Activated CD4-positive, alpha-beta T cell treated with anti-CD3 and anti-CD28 coated beads, Interleukin-2, amount 10 ng/mL, durations not matched to agents 24 days and 14 days (primary cell): ENCODE results near the gene EED. TPM values are rescaled to one million over a fixed set of nuclear protein-coding genes. Genes with fewer than 3 reads are reported as not detected.
A peak's percentile ranks its signal among the peaks of the same experiment; 100 is the strongest.

ENCODE experiments used
- DNase-seq: peaks from one replicate; pipeline ENCODE4 v3.0.0; 2022
- H3K27ac Mint-ChIP-seq: one replicate; pipeline ENCODE4 v1.8.0; 2022; ENCODE audit warnings: mild to moderate bottlenecking, mixed read lengths
- H3K27me3 Mint-ChIP-seq: one replicate; pipeline ENCODE4 v1.8.0; 2022; ENCODE audit warnings: mixed read lengths
- H3K36me3 Mint-ChIP-seq: one replicate; pipeline ENCODE4 v1.8.0; 2022; ENCODE audit warnings: low read depth, mild to moderate bottlenecking, mixed read lengths
- H3K4me1 Mint-ChIP-seq: one replicate; pipeline ENCODE4 v1.8.0; 2021; ENCODE audit warnings: mixed read lengths
- H3K4me3 Mint-ChIP-seq: one replicate; pipeline ENCODE4 v1.8.0; 2022; ENCODE audit warnings: mild to moderate bottlenecking, moderate library complexity, mixed read lengths
- H3K9me3 Mint-ChIP-seq: one replicate; pipeline ENCODE4 v1.8.0; 2021; ENCODE audit warnings: mixed read lengths
- intact Hi-C: fragments of 100-400 bp; cut with micrococcal nuclease; formaldehyde crosslinking; loops from one replicate; pipeline ENCODE4 v1.15.1; 2023
- total RNA-seq: library from RNA; stranded (reverse); gene quantifications from 2 replicates; pipeline ENCODE4 v1.2.3, GENCODE V29; 2022

The EED gene
- total RNA-seq, 1 donor from 2014 or later, result 269 TPM

- peaks cover 31% of the 10 kb centered on the region for H3K36me3 Mint-ChIP-seq
- no peak overlapping the region for H3K4me3 Mint-ChIP-seq
- H3K9me3 Mint-ChIP-seq, result no peaks in the 10 kb centered on the region
- H3K27me3 Mint-ChIP-seq, result no peaks in the 10 kb centered on the region
- no peak for DNase-seq
- intact Hi-C loops, result loop anchor here (5.0 kb wide), 1 partner anchor 299 kb away; no protein-coding TSS in a partner anchor
- peaks cover 36% of the 10 kb centered on the region for H3K4me1 Mint-ChIP-seq
- H3K27ac Mint-ChIP-seq, result no peak overlapping the region
Measured at GRCh38 chr11:86246293-86246675, 1.7 kb downstream of the EED start.

GRCh38 chr11:86247608-86248007 is 3.1 kb downstream of the EED start:
- no peaks in the 10 kb centered on the region for H3K27me3 Mint-ChIP-seq

GRCh38 chr11:86248609-86249008 is 4.1 kb downstream of the EED start:
- Mint-ChIP-seq H3K36me3 (peaks cover 46% of the 10 kb centered on the region), H3K9me3 (no peaks in the 10 kb centered on the region), H3K4me1 (peaks cover 41% of the 10 kb centered on the region), H3K27me3 (no peaks in the 10 kb centered on the region), H3K4me3 (no peak overlapping the region), H3K27ac (peak overlapping the region; percentile 88)
- DNase-seq, result no peak
- intact Hi-C loops, result loop anchor here (5.0 kb wide), 1 partner anchor 301 kb away; no protein-coding TSS in a partner anchor

More at GRCh38 chr11:86247608-86248007, 3.1 kb downstream of the EED start:
- peaks cover 40% of the 10 kb centered on the region for H3K4me1 Mint-ChIP-seq
- no peak overlapping the region for H3K4me3 Mint-ChIP-seq
- peaks cover 42% of the 10 kb centered on the region for H3K36me3 Mint-ChIP-seq
- intact Hi-C loops, result loop anchor here (5.0 kb wide), 1 partner anchor 300 kb away; no protein-coding TSS in a partner anchor
- H3K27ac Mint-ChIP-seq, result peak overlapping the region; percentile 88
- DNase-seq, result no peak
- no peaks in the 10 kb centered on the region for H3K9me3 Mint-ChIP-seq

- Mint-ChIP-seq H3K4me3 (no peak overlapping the region), H3K27ac (no peak overlapping the region), H3K27me3 (no peaks in the 10 kb centered on the region), H3K9me3 (no peaks in the 10 kb centered on the region), H3K4me1 (peaks cover 41% of the 10 kb centered on the region), H3K36me3 (peaks cover 46% of the 10 kb centered on the region)
- DNase-seq, result no peak
- intact Hi-C loops, result loop anchor here (5.0 kb wide), 1 partner anchor 302 kb away; no protein-coding TSS in a partner anchor
Measured at GRCh38 chr11:86249307-86250098, 5.0 kb downstream of the EED start.

DNA sequence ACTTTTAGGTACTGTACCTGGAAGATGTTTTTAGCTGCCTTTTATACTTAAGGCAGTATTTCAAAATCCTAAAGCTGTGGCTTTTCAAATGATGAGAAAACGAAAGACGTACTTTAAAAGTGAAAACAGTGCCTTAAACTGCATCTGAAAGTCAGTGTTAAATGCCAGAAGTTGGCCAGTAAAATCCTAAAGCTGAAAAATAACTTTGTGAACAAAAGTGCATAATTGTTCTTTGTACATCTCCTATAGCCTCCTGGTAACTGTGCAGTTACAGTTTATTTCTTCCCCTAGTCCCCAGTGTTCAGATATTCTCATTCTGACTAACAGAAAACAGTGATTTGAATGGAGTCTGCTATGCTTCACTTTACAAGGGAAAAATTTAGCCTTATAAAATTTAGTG is 6.8 kb downstream of the EED start:
- Mint-ChIP-seq H3K36me3 (peaks cover 61% of the 10 kb centered on the region), H3K27ac (peak overlapping the region; percentile 72), H3K4me3 (peak overlapping the region; percentile 62), H3K27me3 (no peaks in the 10 kb centered on the region), H3K9me3 (no peaks in the 10 kb centered on the region), H3K4me1 (peaks cover 46% of the 10 kb centered on the region)
- intact Hi-C loops, result no loop called here
- DNase-seq, result no peak

DNA sequence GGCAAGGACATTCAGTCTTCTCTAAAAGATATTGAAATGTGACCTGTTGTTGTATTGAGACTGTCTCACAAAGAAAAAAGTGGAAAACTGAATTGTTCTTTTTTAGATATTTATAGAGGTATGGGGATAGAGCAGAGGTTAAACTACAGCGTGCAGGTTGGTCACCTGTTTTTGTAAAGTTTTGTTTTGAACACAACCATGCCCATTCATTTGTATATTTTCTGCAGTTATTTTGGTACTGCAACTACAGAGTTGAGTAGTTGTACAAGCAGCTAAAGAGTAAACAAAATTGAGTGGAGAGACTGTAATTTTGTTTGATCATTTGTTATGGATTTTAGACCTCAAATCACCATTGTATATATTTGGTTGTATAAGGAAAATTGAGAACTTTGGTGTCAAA is 11.3 kb downstream of the EED start:
- H3K4me1 Mint-ChIP-seq, result peaks cover 30% of the 10 kb centered on the region
- DNase-seq, result no peak
- H3K27me3 Mint-ChIP-seq, result no peaks in the 10 kb centered on the region
- peaks cover 62% of the 10 kb centered on the region for H3K36me3 Mint-ChIP-seq
- peak overlapping the region; percentile 66 for H3K27ac Mint-ChIP-seq
- H3K9me3 Mint-ChIP-seq, result no peaks in the 10 kb centered on the region
- intact Hi-C loops, result loop anchor here (1.0 to 2.0 kb wide), 2 partner anchors 11 to 31 kb away; no protein-coding TSS in a partner anchor
- peak overlapping the region; percentile 11 for H3K4me3 Mint-ChIP-seq

- no peak for DNase-seq
- H3K4me1 Mint-ChIP-seq, result peaks cover 27% of the 10 kb centered on the region
- H3K27me3 Mint-ChIP-seq, result no peaks in the 10 kb centered on the region
- peak overlapping the region; percentile 75 for H3K27ac Mint-ChIP-seq
- peaks cover 63% of the 10 kb centered on the region for H3K36me3 Mint-ChIP-seq
- no peaks in the 10 kb centered on the region for H3K9me3 Mint-ChIP-seq
- intact Hi-C loops, result loop anchor here (1.0 to 2.0 kb wide), 2 partner anchors 11 to 30 kb away; no protein-coding TSS in a partner anchor
- H3K4me3 Mint-ChIP-seq, result peak overlapping the region; percentile 19
Measured at GRCh38 chr11:86256608-86257007, 12.1 kb downstream of the EED start.

DNA sequence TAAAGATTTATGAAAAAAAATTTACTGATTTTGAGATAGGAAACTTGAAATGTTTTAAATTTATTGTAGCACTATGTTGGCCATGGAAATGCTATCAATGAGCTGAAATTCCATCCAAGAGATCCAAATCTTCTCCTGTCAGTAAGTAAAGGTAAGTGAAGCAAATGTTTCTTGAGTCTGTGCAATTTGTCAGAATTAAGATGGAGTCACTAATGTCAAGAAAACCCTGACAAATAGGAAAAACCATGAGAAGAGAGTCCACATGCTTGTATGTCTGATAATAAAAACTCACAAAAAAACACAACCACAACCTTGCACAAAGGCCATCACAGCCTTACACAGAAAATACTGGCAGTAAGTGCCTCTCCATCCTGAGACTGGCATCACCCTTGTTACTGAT is 12.9 kb downstream of the EED start:
- no peaks in the 10 kb centered on the region for H3K9me3 Mint-ChIP-seq
- no peak overlapping the region for H3K27ac Mint-ChIP-seq
- H3K4me3 Mint-ChIP-seq, result no peak overlapping the region
- peaks cover 61% of the 10 kb centered on the region for H3K36me3 Mint-ChIP-seq
- DNase-seq, result no peak
- peaks cover 22% of the 10 kb centered on the region for H3K4me1 Mint-ChIP-seq
- intact Hi-C loops, result loop anchor here (2.0 kb wide), 1 partner anchor 29 kb away; no protein-coding TSS in a partner anchor
- no peaks in the 10 kb centered on the region for H3K27me3 Mint-ChIP-seq

DNA sequence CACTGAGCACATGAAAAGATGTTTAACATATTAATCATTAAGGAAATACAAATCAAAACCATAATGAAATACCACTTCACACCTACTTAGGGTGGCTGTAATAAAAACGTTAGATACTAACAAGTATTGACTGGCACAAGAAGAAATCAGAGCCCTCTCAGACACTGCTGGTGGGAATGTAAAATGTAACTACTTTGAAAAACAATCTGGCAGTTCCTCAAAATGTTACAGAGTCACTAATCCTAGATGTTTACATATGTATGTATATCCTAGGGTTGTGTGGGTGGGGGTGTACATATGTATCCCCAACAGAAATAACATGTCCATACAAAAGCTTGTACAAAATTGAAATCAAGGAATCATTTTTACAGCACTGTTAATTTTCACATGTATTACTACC is 15.2 kb downstream of the EED start:
- intact Hi-C loops, result no loop called here
- no peak overlapping the region for H3K4me3 Mint-ChIP-seq
- H3K27ac Mint-ChIP-seq, result peak overlapping the region; percentile 29
- DNase-seq, result no peak
- H3K9me3 Mint-ChIP-seq, result no peaks in the 10 kb centered on the region
- peaks cover 73% of the 10 kb centered on the region for H3K36me3 Mint-ChIP-seq
- no peaks in the 10 kb centered on the region for H3K27me3 Mint-ChIP-seq
- H3K4me1 Mint-ChIP-seq, result peaks cover 28% of the 10 kb centered on the region

DNA sequence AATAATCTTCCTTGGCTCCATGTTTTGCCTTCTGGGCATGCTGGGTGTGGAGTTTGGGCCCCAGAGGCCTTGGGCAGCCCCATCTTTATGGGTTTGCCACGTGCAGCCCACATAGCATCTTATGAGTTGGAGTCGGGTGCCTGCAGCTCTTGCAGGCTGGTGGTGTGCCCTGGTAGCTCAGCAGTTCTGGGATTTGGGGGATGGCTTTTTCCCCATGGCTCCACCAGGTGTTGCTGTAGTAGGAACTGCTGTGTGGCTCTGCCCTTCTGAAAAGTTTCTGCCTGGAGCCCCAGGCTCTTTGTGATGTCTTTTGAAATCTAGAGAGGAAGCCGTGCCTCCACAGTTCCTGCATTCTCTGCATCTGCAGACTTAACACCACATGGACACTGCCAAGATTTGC is 16.8 kb downstream of the EED start:
- no peak overlapping the region for H3K27ac Mint-ChIP-seq
- peaks cover 25% of the 10 kb centered on the region for H3K4me1 Mint-ChIP-seq
- H3K9me3 Mint-ChIP-seq, result no peaks in the 10 kb centered on the region
- no peak overlapping the region for H3K4me3 Mint-ChIP-seq
- H3K27me3 Mint-ChIP-seq, result no peaks in the 10 kb centered on the region
- intact Hi-C loops, result no loop called here
- H3K36me3 Mint-ChIP-seq, result peaks cover 69% of the 10 kb centered on the region
- DNase-seq, result peak; percentile 51

- Mint-ChIP-seq H3K9me3 (no peaks in the 10 kb centered on the region), H3K4me3 (no peak overlapping the region), H3K27me3 (no peaks in the 10 kb centered on the region), H3K27ac (peak overlapping the region; percentile 20), H3K36me3 (peaks cover 62% of the 10 kb centered on the region), H3K4me1 (peaks cover 18% of the 10 kb centered on the region)
- no peak for DNase-seq
- intact Hi-C loops, result no loop called here
Measured at GRCh38 chr11:86262387-86262786, 17.8 kb downstream of the EED start.

- Mint-ChIP-seq H3K36me3 (peaks cover 69% of the 10 kb centered on the region), H3K27me3 (no peaks in the 10 kb centered on the region), H3K4me3 (no peak overlapping the region), H3K27ac (no peak overlapping the region), H3K4me1 (peaks cover 21% of the 10 kb centered on the region), H3K9me3 (no peaks in the 10 kb centered on the region)
- no peak for DNase-seq
- intact Hi-C loops, result no loop called here
Measured at GRCh38 chr11:86264649-86265048, 20.1 kb downstream of the EED start.

- intact Hi-C loops, result no loop called here
- Mint-ChIP-seq H3K27me3 (no peaks in the 10 kb centered on the region), H3K4me3 (no peak overlapping the region), H3K9me3 (peaks cover 3% of the 10 kb centered on the region), H3K4me1 (peaks cover 25% of the 10 kb centered on the region), H3K36me3 (peaks cover 69% of the 10 kb centered on the region), H3K27ac (no peak overlapping the region)
- no peak for DNase-seq
Measured at GRCh38 chr11:86265194-86265593, 20.6 kb downstream of the EED start.

GRCh38 chr11:86269645-86270044 is 25.1 kb downstream of the EED start:
- no peaks in the 10 kb centered on the region for H3K27me3 Mint-ChIP-seq
- no peak overlapping the region for H3K4me3 Mint-ChIP-seq
- intact Hi-C loops, result no loop called here
- peaks cover 29% of the 10 kb centered on the region for H3K4me1 Mint-ChIP-seq
- no peak for DNase-seq
- H3K36me3 Mint-ChIP-seq, result peaks cover 74% of the 10 kb centered on the region
- H3K27ac Mint-ChIP-seq, result no peak overlapping the region
- peaks cover 4% of the 10 kb centered on the region for H3K9me3 Mint-ChIP-seq
